HEK293 (cell line): ENCODE data around the gene ATOSA.

Experiments used
- CTCF ChIA-PET: fragments of 350-600 bp; formaldehyde crosslinking; extraction: SDS; loops from one replicate; lab custom pipeline; 2021; ENCODE audit warnings: antibody characterized with exemption; lab: Yijun Ruan, JAX
- POLR2A ChIA-PET: fragments of 300-600 bp; formaldehyde crosslinking; extraction: SDS; loops from one replicate; lab custom pipeline; 2020; ENCODE audit warnings: antibody characterized with exemption, inconsistent platforms; lab: Yijun Ruan, JAX
- H3K27ac ChIP-seq: fragments of 200-500 bp; sonication (Bioruptor generic); 2 replicates; pipeline ENCODE4 v1.5.1; 2014; ENCODE audit warnings: low read depth, low read length, control low read depth, inconsistent platforms; ENCODE audit errors: extremely low read depth
- H3K36me3 ChIP-seq, 2 experiments: fragments of 200-500 bp in 1 of 2; sonication (Bioruptor generic) in 1 of 2; 1 replicate in 1 of 2; 2 replicates in 1 of 2; pipeline ENCODE4 v1.5.1; 2014 to 2017; ENCODE audit warnings: inconsistent platforms in 2 of 2, low read length in 2 of 2; ENCODE audit not compliant: control insufficient read depth in 2 of 2, insufficient read depth in 1 of 2
- H3K4me1 ChIP-seq: fragments of 200-500 bp; sonication (Bioruptor generic); 2 replicates; pipeline ENCODE4 v1.5.1; 2014; ENCODE audit warnings: mild to moderate bottlenecking, low read length, inconsistent platforms; ENCODE audit not compliant: control insufficient read depth, insufficient read depth
- H3K4me3 ChIP-seq: 2 replicates; pipeline ENCODE4 v1.5.1; 2011; ENCODE audit warnings: low read depth, mild to moderate bottlenecking, control low read depth, low read length, moderate library complexity
- H3K9me3 ChIP-seq: fragments of 200-500 bp; sonication (Bioruptor generic); 2 replicates; pipeline ENCODE4 v1.5.1; 2014; ENCODE audit warnings: low read depth, low read length, inconsistent platforms; ENCODE audit not compliant: control insufficient read depth, insufficient read depth
- GFI1B ChIP-seq: fragments of 450-650 bp; formaldehyde crosslinking; IDR thresholded peaks from 2 replicates; pipeline ENCODE4 v1.5.1; 2016; ENCODE audit warnings: missing biosample characterization, missing genetic modification characterization
- HOXC10 ChIP-seq: sonication (generic); formaldehyde crosslinking; IDR thresholded peaks from 2 replicates; pipeline ENCODE4 v1.8.1; 2023; ENCODE audit warnings: mild to moderate bottlenecking, missing genetic modification reagents
- SCRT2 ChIP-seq: fragments of 450-650 bp; formaldehyde crosslinking; IDR thresholded peaks from 2 replicates; pipeline ENCODE4 v1.5.1; 2016; ENCODE audit warnings: missing biosample characterization, missing genetic modification characterization
- WT1 ChIP-seq: fragments of 450-650 bp; formaldehyde crosslinking; IDR thresholded peaks from 2 replicates; pipeline ENCODE4 v1.5.1; 2016; ENCODE audit warnings: missing biosample characterization, missing genetic modification characterization
- ZNF10 ChIP-seq: fragments of 450-650 bp; formaldehyde crosslinking; IDR thresholded peaks from 2 replicates; pipeline ENCODE4 v1.5.1; 2017; ENCODE audit warnings: missing biosample characterization, missing genetic modification characterization
- ZNF138 ChIP-seq: fragments of 450-650 bp; formaldehyde crosslinking; IDR thresholded peaks from 2 replicates; pipeline ENCODE4 v1.5.1; 2016; ENCODE audit warnings: missing biosample characterization, missing genetic modification characterization, borderline replicate concordance
- ZNF146 ChIP-seq: fragments of 450-650 bp; formaldehyde crosslinking; IDR thresholded peaks from 2 replicates; pipeline ENCODE4 v1.5.1; 2016; ENCODE audit warnings: missing biosample characterization, missing genetic modification characterization
- ZNF239 ChIP-seq: fragments of 450-650 bp; formaldehyde crosslinking; IDR thresholded peaks from 2 replicates; pipeline ENCODE4 v1.5.1; 2016; ENCODE audit warnings: missing biosample characterization, missing genetic modification characterization
- ZNF274 ChIP-seq, 2 experiments: fragments of 200-500 bp in 1 of 2; fragments of 450-650 bp in 1 of 2; sonication (Bioruptor generic) in 1 of 2; formaldehyde crosslinking in 1 of 2; IDR thresholded peaks; 2 replicates each; pipeline versions ENCODE4 v1.5.1 to v1.6.1; 2014 to 2016; ENCODE audit warnings: borderline replicate concordance in 1 of 2, inconsistent platforms in 1 of 2, low read length in 1 of 2, missing biosample characterization in 1 of 2, missing genetic modification characterization in 1 of 2
- ZNF391 ChIP-seq: fragments of 450-650 bp; formaldehyde crosslinking; IDR thresholded peaks from 2 replicates; pipeline ENCODE4 v1.5.1; 2016; ENCODE audit warnings: low read depth, missing biosample characterization, missing genetic modification characterization, borderline replicate concordance
- ZNF571 ChIP-seq: fragments of 450-650 bp; formaldehyde crosslinking; IDR thresholded peaks from 2 replicates; pipeline ENCODE4 v1.5.0; 2017; ENCODE audit warnings: missing biosample characterization, missing genetic modification characterization
- ZNF624 ChIP-seq: fragments of 450-650 bp; formaldehyde crosslinking; IDR thresholded peaks from 2 replicates; pipeline ENCODE4 v1.5.1; 2017; ENCODE audit warnings: missing biosample characterization, missing genetic modification characterization
- ZNF658 ChIP-seq: fragments of 450-650 bp; formaldehyde crosslinking; IDR thresholded peaks from 2 replicates; pipeline ENCODE4; 2016; ENCODE audit warnings: missing biosample characterization, missing genetic modification characterization
- TF ChIP-seq, protein P1 (sequence below): fragments of 450-650 bp; formaldehyde crosslinking; IDR thresholded peaks from 2 replicates; pipeline ENCODE4 v1.5.1; 2016; ENCODE audit warnings: missing biosample characterization, missing genetic modification characterization, borderline replicate concordance
- TF ChIP-seq, protein P2 (sequence below): fragments of 450-650 bp; formaldehyde crosslinking; IDR thresholded peaks from 2 replicates; pipeline ENCODE4 v1.5.1; 2016; ENCODE audit warnings: missing biosample characterization, missing genetic modification characterization
- TF ChIP-seq, protein P3 (sequence below): fragments of 450-650 bp; IDR thresholded peaks from 2 replicates; pipeline ENCODE4 v1.5.1; 2018; ENCODE audit warnings: missing biosample characterization, missing genetic modification characterization
- TF ChIP-seq, protein P4 (sequence below): fragments of 450-650 bp; formaldehyde crosslinking; IDR thresholded peaks from 2 replicates; pipeline ENCODE4 v1.5.1; 2016; ENCODE audit warnings: missing biosample characterization, missing genetic modification characterization
- TF ChIP-seq, protein P5 (sequence below): fragments of 450-650 bp; formaldehyde crosslinking; IDR thresholded peaks from 2 replicates; pipeline ENCODE4 v1.5.0; 2017; ENCODE audit warnings: missing biosample characterization, missing genetic modification characterization, borderline replicate concordance
- TF ChIP-seq, protein P6 (sequence below): fragments of 450-650 bp; formaldehyde crosslinking; IDR thresholded peaks from 2 replicates; pipeline ENCODE4 v1.5.1; 2016; ENCODE audit warnings: missing biosample characterization, missing genetic modification characterization, low read depth

Gene ATOSA

DNA sequence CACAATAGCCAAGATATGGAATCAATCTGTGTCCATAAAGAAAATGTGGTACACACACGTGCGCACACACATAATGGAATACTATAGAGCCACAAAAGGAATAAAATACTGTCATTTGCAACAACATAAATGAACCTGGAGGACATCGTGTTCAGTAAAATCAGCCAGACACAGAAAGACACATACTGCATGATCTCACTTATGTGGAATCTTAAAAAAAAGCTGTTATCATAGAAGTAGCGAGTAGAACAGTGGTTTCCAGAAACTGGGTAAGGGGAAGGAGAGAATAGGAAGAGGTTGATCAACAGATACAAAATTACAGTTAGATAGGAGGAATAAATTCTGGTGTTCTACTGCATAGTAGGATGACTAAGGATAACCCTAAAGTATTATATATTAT is 11.1 kb downstream of the ATOSA start:
- peaks cover 3 to 45% of the 10 kb centered on the region in 2 experiments for H3K36me3 ChIP-seq
- TF ChIP-seq ZNF146 (tag by site-specific recombination), result no peak
- TF ChIP-seq HOXC10, result no peak
- no peak for TF ChIP-seq ZNF10 (tag by site-specific recombination)
- TF ChIP-seq ZNF138 (tag by site-specific recombination), result no peak
- TF ChIP-seq ZNF391, result no peak
- TF ChIP-seq, protein P1, sequence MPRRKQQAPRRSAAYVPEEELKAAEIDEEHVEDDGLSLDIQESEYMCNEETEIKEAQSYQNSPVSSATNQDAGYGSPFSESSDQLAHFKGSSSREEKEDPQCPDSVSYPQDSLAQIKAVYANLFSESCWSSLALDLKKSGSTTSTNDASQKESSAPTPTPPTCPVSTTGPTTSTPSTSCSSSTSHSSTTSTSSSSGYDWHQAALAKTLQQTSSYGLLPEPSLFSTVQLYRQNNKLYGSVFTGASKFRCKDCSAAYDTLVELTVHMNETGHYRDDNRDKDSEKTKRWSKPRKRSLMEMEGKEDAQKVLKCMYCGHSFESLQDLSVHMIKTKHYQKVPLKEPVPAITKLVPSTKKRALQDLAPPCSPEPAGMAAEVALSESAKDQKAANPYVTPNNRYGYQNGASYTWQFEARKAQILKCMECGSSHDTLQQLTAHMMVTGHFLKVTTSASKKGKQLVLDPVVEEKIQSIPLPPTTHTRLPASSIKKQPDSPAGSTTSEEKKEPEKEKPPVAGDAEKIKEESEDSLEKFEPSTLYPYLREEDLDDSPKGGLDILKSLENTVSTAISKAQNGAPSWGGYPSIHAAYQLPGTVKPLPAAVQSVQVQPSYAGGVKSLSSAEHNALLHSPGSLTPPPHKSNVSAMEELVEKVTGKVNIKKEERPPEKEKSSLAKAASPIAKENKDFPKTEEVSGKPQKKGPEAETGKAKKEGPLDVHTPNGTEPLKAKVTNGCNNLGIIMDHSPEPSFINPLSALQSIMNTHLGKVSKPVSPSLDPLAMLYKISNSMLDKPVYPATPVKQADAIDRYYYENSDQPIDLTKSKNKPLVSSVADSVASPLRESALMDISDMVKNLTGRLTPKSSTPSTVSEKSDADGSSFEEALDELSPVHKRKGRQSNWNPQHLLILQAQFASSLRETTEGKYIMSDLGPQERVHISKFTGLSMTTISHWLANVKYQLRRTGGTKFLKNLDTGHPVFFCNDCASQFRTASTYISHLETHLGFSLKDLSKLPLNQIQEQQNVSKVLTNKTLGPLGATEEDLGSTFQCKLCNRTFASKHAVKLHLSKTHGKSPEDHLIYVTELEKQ (tag by site-specific recombination), result no peak
- no peak for TF ChIP-seq ZNF571 (tag by site-specific recombination)
- no peak for TF ChIP-seq WT1 (tag by site-specific recombination)
- no peak for TF ChIP-seq SCRT2
- no peak for TF ChIP-seq ZNF239 (tag by site-specific recombination)
- TF ChIP-seq, protein P2, sequence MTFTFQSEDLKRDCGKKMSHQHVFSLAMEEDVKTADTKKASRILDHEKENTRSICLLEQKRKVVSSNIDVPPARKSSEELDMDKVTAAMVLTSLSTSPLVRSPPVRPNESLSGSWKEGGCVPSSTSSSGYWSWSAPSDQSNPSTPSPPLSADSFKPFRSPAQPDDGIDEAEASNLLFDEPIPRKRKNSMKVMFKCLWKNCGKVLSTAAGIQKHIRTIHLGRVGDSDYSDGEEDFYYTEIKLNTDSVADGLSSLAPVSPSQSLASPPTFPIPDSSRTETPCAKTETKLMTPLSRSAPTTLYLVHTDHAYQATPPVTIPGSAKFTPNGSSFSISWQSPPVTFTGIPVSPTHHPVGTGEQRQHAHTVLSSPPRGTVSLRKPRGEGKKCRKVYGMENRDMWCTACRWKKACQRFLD (tag by site-specific recombination), result no peak
- TF ChIP-seq ZNF274 (IDR thresholded peaks at IDR 0.05; ENCODE audit: low read length), result no peak
- TF ChIP-seq ZNF274 (tag by site-specific recombination; IDR thresholded peaks at IDR 0.05; ENCODE audit: borderline replicate concordance), result no peak
- no peak for TF ChIP-seq ZNF624 (tag by site-specific recombination)
- TF ChIP-seq, protein P3, sequence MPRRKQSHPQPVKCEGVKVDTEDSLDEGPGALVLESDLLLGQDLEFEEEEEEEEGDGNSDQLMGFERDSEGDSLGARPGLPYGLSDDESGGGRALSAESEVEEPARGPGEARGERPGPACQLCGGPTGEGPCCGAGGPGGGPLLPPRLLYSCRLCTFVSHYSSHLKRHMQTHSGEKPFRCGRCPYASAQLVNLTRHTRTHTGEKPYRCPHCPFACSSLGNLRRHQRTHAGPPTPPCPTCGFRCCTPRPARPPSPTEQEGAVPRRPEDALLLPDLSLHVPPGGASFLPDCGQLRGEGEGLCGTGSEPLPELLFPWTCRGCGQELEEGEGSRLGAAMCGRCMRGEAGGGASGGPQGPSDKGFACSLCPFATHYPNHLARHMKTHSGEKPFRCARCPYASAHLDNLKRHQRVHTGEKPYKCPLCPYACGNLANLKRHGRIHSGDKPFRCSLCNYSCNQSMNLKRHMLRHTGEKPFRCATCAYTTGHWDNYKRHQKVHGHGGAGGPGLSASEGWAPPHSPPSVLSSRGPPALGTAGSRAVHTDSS (tag by site-specific recombination), result no peak
- no peak for TF ChIP-seq GFI1B (tag by site-specific recombination)
- TF ChIP-seq, protein P4, sequence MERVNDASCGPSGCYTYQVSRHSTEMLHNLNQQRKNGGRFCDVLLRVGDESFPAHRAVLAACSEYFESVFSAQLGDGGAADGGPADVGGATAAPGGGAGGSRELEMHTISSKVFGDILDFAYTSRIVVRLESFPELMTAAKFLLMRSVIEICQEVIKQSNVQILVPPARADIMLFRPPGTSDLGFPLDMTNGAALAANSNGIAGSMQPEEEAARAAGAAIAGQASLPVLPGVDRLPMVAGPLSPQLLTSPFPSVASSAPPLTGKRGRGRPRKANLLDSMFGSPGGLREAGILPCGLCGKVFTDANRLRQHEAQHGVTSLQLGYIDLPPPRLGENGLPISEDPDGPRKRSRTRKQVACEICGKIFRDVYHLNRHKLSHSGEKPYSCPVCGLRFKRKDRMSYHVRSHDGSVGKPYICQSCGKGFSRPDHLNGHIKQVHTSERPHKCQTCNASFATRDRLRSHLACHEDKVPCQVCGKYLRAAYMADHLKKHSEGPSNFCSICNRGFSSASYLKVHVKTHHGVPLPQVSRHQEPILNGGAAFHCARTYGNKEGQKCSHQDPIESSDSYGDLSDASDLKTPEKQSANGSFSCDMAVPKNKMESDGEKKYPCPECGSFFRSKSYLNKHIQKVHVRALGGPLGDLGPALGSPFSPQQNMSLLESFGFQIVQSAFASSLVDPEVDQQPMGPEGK (tag by site-specific recombination), result no peak
- TF ChIP-seq ZNF658 (tag by site-specific recombination), result no peak
- TF ChIP-seq, protein P5, sequence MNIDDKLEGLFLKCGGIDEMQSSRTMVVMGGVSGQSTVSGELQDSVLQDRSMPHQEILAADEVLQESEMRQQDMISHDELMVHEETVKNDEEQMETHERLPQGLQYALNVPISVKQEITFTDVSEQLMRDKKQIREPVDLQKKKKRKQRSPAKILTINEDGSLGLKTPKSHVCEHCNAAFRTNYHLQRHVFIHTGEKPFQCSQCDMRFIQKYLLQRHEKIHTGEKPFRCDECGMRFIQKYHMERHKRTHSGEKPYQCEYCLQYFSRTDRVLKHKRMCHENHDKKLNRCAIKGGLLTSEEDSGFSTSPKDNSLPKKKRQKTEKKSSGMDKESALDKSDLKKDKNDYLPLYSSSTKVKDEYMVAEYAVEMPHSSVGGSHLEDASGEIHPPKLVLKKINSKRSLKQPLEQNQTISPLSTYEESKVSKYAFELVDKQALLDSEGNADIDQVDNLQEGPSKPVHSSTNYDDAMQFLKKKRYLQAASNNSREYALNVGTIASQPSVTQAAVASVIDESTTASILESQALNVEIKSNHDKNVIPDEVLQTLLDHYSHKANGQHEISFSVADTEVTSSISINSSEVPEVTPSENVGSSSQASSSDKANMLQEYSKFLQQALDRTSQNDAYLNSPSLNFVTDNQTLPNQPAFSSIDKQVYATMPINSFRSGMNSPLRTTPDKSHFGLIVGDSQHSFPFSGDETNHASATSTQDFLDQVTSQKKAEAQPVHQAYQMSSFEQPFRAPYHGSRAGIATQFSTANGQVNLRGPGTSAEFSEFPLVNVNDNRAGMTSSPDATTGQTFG (tag by site-specific recombination), result no peak
- TF ChIP-seq, protein P6, sequence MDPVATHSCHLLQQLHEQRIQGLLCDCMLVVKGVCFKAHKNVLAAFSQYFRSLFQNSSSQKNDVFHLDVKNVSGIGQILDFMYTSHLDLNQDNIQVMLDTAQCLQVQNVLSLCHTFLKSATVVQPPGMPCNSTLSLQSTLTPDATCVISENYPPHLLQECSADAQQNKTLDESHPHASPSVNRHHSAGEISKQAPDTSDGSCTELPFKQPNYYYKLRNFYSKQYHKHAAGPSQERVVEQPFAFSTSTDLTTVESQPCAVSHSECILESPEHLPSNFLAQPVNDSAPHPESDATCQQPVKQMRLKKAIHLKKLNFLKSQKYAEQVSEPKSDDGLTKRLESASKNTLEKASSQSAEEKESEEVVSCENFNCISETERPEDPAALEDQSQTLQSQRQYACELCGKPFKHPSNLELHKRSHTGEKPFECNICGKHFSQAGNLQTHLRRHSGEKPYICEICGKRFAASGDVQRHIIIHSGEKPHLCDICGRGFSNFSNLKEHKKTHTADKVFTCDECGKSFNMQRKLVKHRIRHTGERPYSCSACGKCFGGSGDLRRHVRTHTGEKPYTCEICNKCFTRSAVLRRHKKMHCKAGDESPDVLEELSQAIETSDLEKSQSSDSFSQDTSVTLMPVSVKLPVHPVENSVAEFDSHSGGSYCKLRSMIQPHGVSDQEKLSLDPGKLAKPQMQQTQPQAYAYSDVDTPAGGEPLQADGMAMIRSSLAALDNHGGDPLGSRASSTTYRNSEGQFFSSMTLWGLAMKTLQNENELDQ, result no peak
- no peaks in the 10 kb centered on the region for H3K4me1 ChIP-seq
- no peak overlapping the region for H3K4me3 ChIP-seq
- no peak overlapping the region for H3K27ac ChIP-seq
- ChIA-PET CTCF (no interaction called here), POLR2A (no interaction called here)
- H3K9me3 ChIP-seq, result no peaks in the 10 kb centered on the region
